Choroid plexus epithelial cell (primary cell): ENCODE measurements around the gene ABCB8.

Experiments
- DNase-seq: peaks from one replicate; pipeline ENCODE4 v3.0.0-alpha.2; 2010; ENCODE audit warnings: low read depth
- H3K4me3 ChIP-seq: 2 replicates; pipeline ENCODE4 v1.5.1; 2011; ENCODE audit warnings: low read depth, mild to moderate bottlenecking, control low read depth, low read length, moderate library complexity
- TF ChIP-seq, protein P1 (sequence below): conservative IDR thresholded peaks from 2 replicates; pipeline ENCODE4 v1.5.1; 2011; ENCODE audit warnings: low read depth, mild to moderate bottlenecking, control low read depth, inconsistent platforms, low read length, moderate library complexity

ABCB8 gene

DNA sequence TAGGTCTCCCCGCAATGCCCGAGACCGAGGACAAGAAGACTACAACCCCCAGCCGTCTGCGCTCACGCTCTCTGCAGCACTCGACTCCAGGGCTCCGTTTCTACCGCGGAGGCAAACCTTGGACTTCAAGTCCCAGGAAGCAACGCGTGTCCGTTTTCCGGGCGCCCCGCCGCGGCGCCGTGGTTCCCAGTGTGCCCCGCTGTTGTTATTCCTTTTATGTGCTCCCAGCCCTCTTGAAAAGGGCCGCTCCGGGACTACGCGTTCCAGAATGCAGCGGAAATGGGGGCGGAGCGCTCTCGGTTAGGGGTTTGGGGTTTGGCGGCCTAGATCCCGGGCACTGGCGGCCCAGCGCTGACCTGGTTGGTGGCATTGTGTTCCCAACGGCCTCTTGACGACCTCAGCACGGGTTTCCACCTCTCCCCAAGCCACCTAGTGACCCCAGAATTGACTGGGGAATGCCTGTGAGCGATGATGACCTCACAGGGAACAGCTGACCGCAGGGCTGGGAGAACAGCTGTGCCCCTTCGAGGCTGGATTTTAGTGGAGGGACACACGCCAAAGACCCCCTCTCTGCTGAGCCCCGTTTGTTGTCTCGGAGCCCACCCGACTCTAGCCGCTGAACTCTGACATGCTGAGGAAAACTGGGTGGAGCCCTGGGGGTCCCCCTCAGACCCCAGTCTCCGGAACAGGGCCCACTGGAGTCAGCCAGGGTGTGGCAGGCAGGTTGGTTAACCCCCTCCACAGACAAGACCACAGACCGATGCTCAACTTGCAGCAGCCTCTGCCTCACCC, 29.9 kb downstream of the ABCB8 start:
- peak overlapping the region; percentile 78 for H3K4me3 ChIP-seq
- peak; percentile 100 for DNase-seq
- TF ChIP-seq, protein P1, sequence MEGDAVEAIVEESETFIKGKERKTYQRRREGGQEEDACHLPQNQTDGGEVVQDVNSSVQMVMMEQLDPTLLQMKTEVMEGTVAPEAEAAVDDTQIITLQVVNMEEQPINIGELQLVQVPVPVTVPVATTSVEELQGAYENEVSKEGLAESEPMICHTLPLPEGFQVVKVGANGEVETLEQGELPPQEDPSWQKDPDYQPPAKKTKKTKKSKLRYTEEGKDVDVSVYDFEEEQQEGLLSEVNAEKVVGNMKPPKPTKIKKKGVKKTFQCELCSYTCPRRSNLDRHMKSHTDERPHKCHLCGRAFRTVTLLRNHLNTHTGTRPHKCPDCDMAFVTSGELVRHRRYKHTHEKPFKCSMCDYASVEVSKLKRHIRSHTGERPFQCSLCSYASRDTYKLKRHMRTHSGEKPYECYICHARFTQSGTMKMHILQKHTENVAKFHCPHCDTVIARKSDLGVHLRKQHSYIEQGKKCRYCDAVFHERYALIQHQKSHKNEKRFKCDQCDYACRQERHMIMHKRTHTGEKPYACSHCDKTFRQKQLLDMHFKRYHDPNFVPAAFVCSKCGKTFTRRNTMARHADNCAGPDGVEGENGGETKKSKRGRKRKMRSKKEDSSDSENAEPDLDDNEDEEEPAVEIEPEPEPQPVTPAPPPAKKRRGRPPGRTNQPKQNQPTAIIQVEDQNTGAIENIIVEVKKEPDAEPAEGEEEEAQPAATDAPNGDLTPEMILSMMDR, result no peak

DNA sequence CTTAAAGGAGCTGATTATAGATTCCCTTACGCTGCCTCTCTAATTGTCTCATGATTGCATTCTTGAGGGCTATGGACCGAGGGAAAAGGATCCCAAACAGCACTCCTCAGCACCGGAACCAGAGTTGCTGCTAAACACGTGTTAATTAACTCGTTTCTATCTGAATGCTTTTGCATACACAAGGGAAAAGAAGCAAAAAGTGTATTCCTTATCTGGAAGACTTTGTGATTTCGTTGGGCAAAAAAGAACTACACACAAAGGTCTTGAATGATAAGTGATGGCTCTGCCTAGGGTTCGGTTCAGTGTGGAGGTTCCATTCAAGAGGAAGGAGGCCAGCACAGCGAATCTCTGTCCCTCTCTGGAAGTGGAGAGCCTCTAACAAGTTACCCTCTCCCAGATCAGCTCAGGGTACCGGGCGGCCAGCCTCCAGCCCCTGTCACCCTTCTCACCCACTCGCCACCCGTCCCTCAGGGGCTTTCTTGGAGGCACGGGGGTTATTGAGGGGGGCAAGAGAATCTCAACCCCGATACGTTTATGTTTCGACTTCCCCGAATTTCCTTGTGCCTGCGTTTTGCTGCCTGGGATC, 30.6 kb downstream of the ABCB8 start:
- DNase-seq, result peak; percentile 66
- TF ChIP-seq, protein P1, result no peak
- H3K4me3 ChIP-seq, result peak overlapping the region; percentile 78

DNA sequence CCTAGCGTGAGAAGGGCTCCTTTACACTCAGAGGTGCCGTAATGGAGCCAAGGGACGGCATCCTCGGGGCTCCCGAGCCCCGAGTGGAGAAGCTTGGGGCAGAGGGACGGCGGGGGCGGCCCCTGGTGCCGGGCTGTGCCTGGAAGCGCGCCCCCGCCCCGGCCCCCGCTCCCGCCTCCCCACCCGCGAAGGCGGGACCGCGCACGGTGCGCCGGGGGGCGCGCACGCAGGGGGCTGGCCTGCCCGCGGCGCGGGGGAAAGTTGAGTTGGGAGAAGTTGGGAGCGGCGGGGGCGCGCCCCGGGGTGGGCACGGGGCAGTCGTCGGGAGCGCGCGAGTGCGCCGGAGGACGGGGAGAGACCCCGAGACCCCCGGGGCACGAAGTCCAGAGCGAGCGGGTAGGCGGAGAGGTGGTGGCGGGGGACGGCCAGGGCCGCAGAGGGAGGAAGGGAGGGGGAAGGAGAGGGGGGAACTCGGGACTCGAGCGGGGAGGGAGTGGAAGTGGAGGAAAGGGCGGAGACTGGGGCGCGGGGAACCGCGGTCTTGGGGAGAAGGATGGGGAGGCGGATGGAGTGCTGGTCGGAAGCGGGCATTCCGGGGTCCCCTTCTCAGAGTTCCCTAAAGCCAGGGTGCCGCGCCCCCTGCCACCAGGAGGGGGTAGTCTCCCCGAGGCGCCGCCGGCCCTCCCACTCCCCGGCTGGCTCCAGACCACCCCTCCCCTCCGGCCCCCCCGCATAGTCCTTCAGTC, 31.3 kb downstream of the ABCB8 start, which contains the start of gene SLC4A2:
Gene SLC4A2, plus strand, starts transcription at position 223 of the 746 bp plus-strand sequence. CDS start 2,399 bp downstream, outside the sequence.
- peak within 1 kb of the TSS; percentile 78 for H3K4me3 ChIP-seq
- TF ChIP-seq, protein P1, result peak; percentile 62
- DNase-seq, result peak; percentile 74

DNA sequence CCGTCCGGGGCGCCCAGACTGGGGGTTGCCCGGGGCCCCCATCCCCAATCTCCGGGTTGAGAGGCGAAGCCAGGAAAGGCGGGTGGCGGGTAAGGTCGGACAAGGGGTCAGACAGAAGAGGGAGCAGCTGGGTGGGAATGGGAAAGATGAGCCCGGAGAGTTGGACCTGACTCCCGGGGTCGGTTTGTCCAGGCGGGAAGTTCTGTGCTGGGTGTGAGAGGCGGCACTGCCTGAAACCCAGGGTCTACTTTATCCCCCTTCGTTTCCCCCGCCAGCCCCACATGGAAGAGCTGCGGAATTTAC, 31.8 kb downstream of the ABCB8 start:
- TF ChIP-seq, protein P1, result no peak
- H3K4me3 ChIP-seq, result peak overlapping the region; percentile 77
- no peak for DNase-seq

DNA sequence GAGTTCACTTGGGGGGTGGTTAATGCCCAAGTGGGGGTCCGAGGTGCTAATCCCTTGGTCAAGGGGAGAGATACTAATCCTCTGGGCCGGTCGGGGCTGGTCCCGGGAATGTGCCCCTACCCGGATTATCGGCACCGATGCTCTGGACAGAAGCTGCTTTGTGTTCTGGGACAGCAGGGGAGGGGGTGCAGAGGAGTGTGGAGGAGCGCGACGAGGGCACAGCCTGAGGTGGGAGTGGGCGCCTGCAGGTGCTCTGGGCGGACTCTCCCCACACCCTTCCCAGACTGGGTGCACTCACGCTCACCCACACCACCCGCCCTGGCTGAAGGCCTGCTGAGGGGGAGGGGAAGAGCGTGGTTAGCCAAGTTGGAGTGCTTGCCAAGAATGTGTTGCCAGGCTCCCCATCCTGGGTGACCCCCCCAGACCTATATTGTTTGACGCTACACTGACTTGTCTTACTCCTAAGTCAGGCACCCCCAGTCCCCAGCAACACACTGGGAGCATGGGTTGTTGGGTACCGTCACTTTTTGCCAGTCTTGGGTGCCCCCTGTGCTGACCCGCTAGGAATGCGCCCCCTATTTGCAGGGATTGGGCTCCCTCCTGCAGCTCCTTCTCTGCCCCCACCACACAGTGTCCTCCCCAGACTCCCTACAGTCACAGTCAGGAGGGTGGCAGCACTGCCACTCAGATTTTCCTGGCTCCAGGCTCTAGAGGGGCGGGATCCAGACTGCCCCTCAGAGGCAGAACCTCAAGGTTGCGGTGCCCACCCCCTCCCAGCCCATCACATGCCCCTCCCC, 32.4 kb downstream of the ABCB8 start:
- DNase-seq, result peak; percentile 44
- TF ChIP-seq, protein P1, result peak; percentile 29
- peak overlapping the region; percentile 77 for H3K4me3 ChIP-seq

DNA sequence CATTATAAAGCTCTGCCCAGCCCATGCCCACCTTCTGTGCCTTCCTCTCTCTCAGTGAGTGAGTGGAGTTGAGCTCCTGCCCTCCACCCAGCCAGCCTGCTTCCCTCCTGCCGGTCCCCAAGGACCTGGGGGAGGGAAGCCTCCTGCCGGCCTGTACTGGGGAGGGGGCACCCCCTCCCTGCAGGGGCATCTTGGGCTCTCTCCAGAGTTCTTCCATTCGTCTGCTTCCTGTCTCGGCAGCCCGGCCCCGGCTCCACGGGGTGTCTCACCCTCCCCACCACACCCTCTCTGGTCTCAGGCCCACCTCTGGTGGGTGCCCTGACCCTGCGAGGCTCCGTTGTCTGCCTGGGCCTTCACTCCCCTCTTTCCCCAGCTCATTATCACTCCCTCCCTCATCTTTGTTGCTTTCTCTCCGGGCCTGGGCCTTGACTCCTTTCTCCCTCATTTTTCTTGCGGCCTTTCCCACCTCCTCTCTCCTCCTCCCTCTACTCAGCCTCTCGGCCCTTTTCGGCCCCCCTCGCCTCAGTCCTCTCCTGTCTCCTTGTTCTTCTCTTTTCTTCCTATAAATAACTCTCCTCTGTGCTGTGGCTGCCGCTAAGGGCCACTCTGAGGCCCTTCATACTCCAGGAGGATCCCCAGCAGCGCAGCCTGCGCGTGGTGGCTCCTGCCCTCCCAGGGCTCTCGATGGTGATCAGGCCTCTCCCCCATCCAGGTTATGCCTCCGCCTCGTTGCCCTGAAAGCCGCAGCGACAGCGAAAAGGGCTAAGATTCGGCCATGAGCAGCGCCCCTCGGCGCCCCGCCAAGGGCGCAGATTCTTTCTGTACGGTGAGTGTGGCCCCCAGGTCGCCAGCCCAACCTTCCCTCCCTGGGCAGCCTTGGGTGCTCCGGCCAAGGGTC, 33.2 kb downstream of the ABCB8 start:
- peak overlapping the region; percentile 77 for H3K4me3 ChIP-seq
- peak; percentile 52 for DNase-seq
- TF ChIP-seq, protein P1, result no peak
